Fibroblast of skin of left quadriceps (primary cell): Measurements from ENCODE around the gene TBL1XR1.
"Not testable (repeated sequence)": the region's sequence is repeated elsewhere in the genome, so short reads cannot be mapped to it uniquely, and the experiment has no call there.

Experiments
- DNase-seq, 2 experiments: peaks; one replicate each; pipeline ENCODE4 v3.0.0-alpha.2; 2013; ENCODE audit warnings: low read depth in 2 of 2

The TBL1XR1 gene

DNA sequence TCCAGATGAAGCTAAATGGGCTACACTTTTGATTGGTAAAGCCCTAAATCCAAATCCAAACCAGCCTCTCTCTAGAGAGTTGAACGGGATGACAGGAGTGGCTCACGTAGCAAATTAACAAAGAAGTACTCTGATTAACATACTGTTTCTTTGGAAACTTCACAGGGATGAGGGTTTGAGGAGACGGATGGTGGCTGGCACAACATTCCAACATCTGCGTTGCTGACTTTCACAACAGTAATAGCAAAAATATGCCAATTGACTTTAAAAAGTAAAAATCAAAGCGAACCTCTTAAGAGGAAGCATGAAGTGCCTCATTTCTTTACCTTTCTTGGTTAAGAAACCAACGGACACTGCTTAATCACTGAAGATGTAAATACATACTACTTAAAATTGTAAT lies 181.4 kb downstream of the TBL1XR1 start:
- DNase-seq, result no peak

DNA sequence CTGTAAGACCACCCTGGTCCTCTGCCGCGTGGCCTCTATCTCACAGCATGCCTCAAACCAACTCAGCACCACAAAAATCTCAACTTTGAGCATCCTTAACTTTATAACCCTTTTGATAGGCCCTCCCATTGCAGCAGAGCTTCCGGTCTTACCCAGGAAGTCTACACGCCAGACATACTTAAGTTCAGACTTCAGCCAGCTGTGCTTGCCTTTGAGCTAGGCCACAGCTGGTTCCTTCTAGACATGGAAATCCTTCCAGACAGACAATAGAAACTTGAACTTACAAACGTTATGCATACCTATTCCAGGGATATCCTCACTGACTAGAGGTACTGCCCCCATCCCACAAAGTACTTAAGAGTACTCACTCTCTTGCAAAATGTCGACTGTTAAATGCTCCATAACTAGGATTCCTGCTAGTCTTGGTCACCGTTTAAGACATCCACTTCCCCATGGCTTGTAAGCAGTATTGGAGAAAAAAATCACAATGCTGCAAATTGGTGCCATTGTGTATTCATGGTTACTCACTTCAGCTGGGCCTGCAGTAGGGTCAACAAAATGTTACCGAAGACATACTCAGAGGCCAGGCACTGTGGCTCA lies 183.5 kb downstream of the TBL1XR1 start:
- no peak for DNase-seq

DNA sequence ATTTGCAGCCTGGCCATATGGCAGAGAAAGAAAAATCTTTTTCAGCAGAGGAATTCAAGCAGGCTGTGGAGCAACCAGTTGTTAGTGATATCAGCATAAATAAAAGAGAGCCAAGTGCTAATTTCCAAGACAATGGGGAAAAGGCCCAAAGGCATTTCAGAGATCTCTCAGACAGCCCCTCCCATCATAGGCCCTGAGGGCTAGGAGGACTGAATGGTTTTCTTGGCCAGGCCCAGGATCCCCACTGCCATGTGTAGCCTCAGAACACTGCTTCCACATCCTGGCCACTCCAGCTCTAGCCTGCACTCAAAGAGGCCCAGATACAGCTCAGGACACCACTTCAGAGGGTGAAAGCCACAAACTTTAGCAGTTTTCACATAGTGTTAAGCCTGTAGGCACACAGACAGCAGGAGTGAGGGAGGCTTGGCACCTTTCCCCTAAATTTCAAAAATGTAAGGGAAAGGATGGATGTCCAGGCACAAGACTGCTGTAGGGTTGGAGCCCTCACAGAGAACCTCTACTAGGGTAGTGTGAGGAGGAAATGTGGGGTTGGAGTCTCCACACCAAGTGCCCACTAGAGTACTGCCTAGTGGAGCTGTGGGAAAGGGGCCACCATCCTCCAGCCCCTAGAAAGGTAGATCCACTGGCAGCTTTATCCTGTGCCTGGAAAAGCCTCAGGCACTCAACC lies 191.4 kb downstream of the TBL1XR1 start:
- no peak for DNase-seq

DNA sequence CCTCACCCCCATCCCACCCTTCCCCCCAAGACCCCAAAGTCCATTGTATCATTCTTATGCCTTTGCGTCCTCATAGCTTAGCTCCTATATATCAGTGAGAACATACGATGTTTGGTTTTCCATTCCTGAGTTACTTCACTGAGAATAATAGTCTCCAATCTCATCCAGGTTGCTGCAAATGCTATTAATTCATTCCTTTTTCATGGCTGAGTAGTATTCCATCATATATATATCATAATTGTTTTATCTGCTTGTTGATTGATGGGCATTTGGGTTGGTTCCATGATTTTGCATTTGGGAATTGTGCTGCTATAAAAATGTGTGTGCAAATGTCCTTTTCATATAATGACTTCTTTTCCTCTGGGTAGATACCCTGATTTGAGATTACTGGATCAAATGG lies 197.1 kb downstream of the TBL1XR1 start:
- not testable (repeated sequence) for DNase-seq

DNA sequence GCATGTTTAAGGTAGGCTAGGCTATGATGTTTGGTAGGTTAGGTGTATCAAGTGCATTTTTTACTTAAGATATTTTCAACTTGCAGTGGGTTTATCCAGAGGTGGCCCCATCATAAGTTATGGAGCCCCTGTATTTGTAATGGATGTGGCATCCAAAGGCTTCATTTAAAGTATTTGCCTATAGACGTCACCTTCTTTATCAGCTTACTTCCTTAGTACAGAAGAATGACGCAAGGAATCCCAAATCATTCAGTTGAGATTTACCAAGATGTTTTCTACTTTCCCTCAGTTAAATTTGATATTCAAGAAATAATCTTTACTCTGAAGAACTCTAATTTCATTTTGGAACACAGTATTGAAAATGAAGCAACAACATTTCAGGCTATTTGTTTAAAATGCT lies 201.3 kb downstream of the TBL1XR1 start:
- DNase-seq, result no peak

DNA sequence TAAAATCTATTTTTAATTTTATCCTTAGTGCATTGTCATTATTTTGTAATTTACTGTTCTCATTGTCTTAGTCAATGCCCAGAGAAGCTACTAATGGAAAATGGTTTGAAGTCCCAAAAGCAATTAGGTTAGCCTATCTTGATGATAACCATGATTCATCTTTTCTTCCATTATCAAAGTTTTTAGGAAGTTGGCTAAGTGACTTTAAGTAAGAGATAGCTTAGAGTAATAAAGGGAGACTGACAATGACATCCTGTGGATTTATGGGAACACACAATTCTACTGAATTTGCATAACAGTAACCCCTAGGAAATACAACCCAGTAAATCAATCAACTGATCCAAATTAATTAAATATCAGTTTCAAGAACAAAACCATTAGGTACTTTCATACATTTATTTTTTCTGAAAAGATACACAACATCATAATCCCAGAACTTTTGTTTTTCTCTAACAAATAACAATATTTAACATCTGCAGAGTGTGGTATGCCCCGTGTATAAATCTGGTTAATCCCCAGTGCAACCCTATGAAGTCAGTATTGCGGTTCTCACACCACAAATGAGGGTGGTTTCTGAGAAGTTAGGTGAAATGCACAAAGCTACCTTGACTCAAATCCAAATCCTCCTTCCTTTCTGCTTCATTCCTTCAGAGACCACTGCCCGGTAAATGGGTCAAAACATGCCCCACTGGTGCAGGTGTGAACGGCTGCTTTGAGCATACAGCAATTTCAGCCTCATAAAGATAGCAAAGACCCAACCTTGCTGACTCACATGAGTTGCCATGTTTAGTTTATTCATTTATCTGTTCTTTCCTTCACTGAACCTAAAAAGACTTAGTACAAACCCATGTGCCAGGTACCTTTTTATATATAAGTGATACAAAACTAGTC lies 202.1 kb downstream of the TBL1XR1 start:
- no peak for DNase-seq

DNA sequence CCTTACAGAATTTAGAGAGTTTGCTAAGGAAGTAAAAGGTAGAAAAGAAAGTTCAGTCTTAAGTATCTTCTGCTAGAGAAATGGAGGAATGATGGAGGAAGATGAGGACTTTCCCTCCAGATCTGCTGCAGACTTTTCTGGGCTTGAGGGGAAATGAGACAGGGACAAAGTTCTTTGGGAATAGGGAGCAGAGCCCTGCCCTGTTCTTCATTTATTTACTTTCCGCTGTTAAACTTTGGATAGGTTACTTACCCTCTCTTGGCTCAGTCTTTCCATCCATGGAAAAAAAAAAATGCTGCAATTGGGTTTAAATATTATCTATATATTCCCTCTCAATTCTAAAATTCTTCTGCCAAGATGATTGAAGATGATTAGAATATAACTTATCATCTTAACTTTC lies 202.9 kb downstream of the TBL1XR1 start:
- DNase-seq, result no peak

DNA sequence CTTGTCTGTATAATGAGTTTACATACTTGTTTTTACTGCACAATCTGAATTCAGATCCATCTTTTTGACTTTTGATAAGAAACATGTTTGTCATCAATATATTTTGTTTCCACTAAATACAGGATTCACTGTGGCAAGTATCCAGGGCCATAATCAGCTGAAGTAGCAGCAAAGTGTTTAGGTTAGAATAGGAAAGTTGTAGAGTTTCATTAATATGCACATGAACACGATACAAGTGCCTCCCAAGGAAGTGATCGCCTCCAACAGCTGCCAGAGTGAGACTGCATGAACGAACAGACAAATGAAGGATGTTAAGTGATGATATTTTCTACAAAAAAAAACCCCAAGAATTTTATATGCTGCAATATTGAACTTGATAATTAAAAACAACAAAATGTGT lies 204.3 kb downstream of the TBL1XR1 start:
- no peak for DNase-seq

DNA sequence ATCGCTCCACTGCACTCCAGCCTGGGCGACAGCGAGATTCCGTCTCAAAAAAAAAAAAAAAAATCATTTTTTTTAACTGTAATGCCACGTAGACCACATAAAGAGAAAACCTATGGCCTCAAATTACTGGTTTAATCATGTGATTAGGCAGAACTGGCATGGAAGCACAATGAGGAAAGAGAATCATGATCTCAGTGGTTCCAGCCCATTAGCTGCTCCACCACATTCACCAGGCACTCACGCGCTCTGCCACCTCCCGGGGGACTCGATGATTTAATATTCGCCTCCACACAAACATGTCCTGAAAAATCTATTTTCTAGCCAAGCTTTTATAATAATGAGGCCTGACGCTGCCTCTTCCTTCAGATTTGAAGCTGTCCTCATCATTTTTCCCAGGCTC lies 204.7 kb downstream of the TBL1XR1 start:
- no peak for DNase-seq

DNA sequence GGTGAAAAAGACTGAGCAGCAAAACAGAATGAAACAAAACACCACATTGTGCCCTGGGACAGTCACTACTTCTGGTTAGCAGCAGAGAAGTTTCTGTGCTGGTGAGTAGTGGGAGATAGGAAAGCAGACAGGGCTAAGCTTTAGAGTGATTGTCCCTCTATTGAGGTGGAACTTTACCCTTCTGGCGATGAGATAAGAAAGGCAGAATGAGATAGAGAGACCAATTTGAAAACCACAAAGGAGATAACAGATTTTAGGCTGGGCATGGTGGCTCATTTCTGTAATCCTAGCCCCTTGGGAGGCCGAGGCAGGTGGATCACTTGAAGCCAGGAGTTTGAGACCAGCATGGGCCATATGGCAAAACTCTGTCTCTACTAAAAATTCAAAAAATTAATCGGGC lies 208.5 kb downstream of the TBL1XR1 start:
- no peak for DNase-seq

DNA sequence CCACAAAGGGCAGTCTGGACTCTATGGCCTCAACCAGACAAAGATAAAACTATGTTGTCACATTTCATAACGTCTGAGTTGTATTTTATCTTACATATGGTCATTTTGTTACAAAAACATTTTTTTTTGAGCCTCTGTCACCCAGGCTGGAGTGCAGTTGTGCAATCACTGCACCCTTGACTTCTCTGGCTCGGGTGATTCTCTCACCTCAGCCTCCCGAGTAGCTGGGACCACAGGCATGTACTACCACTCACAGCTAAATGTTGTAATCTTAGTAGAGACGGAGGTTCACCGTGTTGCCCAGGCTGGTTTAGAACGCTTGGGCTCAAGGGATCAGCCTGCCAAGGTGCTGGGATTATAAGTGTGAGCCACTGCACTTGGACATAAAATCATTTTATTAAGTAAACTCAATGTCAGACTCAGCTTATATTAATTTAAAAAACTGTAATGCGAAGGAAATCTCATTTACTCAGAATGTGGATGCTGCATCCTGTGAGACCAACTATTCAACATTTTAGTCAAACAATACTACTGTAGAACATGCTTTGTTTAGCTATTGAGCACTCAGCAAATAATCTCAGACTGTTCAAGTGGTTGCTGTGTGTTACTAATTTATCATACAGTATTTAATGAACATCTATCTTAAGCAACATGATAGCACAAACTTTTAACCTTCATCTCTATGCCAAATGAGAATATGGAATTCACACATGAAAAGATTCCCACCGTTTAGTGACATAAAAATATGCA lies 209.2 kb downstream of the TBL1XR1 start:
- no peak for DNase-seq

DNA sequence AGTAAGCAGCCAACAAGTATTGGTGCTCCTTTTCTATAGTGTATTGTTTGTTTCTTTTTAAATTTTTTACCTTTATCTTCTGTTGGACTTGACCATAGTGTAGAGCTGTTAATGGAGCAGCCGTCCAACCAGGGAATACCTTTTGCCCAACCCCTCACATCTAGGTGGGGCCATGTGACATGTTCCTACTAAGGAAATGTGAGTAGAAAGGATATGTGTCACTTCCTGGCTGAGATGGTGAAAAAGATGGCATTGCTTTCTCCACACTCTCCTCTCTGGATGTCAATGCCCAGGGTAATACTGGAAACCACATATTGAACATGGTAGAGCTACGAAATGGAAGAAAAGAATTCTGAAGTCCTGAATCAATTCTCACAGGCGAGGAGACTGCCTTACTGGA lies 218.8 kb downstream of the TBL1XR1 start:
- no peak for DNase-seq

DNA sequence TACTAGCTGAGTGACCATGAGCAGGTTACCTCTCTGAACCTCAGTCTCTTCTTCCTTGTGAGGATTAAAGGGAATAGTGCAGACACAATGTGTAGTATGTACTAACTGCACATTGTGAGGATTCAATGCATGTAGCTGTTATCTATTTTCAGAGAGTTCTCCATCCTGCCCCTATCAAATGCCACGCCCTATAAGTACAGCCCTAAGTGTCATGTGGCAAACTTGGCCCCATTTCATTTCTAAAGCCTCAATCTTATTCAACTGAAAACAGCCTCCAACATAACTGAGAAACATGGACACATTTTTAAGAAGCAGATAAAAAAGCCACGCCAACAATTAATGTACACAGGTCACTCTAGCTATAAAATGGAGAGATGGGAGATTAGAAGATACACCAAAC lies 220.0 kb downstream of the TBL1XR1 start:
- DNase-seq, result no peak

DNA sequence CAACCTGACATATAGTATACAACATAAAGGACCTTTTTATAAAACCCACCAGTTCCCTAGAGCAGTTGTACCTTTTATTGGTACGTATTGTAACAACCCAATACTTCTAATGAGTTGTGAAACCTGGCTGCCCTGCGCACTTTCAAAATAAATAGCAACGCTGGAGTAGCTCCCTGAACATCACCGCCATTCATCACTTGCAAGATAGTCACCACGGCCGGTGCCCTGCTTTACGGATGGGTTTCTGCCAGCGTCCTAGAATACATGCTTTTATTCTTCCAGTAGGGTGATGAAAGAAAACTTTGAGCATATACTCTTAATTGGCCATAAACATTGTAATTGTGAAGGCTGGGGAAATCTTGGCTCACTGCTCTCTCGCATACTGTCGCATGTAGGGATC lies 220.7 kb downstream of the TBL1XR1 start:
- DNase-seq, result no peak

DNA sequence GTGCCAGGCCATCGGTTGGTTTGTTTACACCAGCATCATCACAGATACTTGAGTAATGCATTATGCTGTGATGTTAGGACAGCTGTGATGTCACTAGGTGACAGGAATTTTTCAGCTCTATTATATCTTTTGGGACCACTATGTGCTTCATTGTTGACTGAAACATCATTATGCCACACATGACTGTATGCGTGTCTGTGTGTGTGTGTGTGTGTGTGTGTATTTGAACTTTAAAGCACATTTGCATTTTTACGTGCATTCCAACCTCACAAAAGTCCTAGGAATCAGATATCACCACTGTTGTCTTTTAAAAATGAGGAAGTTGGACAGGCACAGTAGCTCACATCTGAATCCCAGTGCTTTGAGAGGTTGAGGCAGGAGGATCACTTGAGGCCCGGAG lies 223.0 kb downstream of the TBL1XR1 start:
- DNase-seq, result no peak

DNA sequence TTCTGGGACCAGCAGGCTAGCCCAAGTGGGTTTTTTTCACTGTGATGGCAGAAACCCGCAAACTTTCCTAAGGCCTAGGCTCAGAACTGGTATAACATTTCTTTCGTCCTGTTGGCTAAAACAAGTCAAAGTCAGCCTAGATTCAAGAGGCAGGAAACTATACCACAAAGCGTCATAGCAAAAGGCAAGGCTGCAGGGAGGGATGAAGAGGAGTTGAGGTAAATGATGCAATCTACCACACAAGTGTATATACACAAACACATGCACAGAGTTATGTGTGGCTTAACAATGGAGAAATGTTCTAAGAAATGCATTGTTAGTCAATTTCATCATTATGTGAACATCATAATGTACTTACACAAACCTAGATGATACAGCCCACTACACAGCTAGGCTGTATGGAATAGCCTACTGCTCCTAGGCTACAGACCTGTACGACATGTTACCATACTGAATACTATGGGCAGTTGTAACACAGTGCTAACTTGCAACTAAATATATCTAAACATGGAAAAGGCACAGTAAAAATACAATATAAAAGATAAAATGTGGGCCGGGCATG lies 225.6 kb downstream of the TBL1XR1 start:
- DNase-seq, result no peak

DNA sequence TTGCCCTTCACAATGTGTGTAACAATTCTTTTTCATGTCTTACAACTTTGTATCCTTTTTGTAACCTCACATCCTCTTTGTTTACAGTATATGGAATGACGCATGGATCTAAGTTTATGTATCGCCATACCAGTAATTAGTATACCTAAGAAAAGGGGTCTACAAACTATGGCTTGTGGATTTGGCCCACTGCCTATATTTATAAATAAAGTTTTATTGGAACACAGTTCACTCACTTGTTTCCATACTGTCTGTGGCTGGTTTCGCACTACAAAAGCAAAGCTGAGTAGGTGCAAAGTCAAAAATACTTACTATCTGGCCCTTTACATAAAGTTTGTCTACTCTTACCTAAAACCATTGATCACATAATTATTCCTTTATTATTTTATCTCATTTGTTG lies 226.5 kb downstream of the TBL1XR1 start:
- DNase-seq, result no peak

DNA sequence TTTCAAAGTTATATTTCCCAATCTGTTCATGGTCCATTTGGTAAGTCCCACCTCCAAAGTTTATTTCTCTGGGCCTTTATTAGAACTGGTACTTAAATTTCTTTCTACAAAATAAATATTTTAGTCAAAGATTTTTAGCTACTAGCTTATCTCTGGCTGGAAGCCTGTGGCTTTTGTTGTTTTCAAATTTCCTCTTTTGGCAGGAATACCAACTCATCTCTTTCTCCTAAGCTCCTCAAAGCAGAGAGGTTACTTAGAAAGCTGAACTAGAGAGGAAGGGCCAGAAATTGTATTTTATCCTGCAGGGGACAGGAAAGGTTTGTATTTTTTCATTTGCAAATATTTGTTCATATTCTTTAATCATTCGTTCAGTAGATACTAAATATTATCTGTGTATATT lies 227.8 kb downstream of the TBL1XR1 start:
- DNase-seq, result no peak
